Putamen (tissue), 1 donor: ENCODE data around the gene PHEX.
A peak's percentile ranks its signal among the peaks of the same experiment; 100 is the strongest.

Experiments used
- DNase-seq: peaks from one replicate; pipeline ENCODE4 v3.0.0-alpha.2; 2016; ENCODE audit warnings: low spot score

PHEX gene

DNA sequence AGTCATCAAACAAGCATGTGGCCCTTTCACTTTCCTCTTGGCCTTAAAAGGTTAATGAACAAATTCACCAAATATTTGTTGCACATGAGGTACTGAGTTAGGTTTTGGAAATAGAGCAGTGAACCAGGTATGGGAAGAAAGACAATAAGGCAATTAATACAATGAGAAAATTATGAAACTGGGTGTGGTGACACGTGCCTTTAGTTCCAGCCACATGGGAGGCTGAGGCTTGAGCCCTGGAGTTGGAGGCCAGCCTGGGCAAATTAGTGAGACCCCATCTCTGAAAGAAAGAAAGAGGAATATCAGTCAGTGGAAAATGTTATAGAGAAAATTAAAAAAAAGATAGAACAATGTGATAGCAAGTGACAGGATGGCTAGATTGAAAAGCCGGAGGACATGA, 8.1 kb downstream of the PHEX start:
- DNase-seq = no peak

DNA sequence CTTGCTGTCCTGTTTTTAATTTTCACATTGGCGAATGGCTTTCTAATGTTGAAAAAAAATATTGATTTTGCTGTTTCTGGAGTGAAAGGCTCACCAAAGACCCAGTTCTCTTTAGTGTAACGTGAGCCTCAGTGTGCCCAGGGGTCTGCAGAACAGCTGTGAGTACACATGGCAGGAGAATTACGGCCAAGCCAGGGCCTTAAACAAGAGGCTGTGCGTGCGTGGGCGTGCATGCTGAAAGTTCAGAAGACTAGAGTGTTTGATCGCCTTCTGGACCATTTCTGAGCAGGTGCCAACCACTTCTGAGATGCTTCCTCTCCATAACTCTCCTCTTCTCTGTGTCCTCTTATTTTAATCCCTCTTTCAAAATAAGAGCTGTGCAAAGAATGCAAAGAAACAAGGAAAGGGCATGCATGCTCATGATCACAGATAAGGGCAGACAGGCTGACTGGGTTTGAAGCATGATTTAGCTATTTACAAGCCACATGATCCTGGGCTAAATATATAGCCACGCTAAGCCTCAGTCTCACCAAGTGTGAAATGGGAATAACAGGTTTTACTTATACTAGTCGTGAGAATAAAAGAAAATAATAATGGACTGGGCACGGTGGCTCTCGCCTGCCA, 9.9 kb downstream of the PHEX start:
- no peak for DNase-seq

DNA sequence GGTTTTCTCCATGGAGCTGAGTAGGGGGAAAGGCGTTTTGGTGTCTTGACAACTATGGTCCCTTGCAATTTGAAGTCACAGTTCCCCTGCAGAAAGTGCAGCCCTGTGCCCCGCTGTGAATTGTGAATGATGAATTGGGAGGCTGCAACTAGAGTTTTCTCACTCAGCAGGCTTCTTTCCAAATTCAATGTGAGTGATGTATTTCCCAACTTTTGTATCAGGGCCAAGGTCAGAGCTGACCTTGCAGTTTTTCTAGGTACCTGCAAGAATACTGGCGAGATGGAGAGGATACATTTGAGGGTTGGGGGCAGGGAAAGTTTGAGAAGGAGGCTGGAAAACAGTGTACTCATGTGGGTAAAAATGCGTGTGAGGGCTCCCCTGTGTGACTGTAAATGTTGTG, 11.7 kb downstream of the PHEX start:
- no peak for DNase-seq

DNA sequence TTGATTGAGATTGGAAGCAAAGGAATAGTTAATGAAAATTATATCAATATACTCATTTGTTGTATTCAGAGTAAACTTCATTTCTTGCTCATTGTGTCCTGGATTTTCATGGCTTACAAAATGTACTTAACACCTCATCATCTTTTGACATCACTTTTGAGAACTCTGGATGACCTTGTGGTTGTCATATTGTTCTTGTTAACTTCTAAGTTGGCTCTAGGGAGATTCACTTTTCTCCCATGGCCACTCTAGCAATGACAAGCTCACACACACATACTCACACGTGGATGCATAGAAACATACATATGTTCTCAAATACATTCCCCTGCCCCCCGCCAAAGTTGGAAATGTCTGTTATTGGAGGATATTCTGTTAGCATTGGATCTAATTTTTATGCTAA, 15.3 kb downstream of the PHEX start:
- DNase-seq = no peak

DNA sequence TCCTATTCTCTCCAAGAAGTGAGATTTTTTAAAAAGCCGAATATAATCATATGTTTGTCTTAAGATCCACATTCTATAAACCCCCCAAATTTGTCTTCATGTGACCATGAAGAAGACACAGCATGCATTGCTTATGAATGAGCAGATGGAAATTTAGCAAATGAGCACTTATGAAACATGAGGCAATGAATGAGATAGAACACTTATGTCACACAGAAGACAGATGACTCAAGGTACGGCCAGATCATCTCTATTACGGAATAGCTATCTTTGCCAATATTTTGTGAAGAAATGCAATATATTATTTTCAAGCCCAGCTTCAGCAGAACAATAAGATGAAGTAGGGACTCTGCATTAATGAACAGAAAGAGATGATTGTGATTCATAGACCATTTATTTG, 21.4 kb downstream of the PHEX start:
- DNase-seq = no peak

DNA sequence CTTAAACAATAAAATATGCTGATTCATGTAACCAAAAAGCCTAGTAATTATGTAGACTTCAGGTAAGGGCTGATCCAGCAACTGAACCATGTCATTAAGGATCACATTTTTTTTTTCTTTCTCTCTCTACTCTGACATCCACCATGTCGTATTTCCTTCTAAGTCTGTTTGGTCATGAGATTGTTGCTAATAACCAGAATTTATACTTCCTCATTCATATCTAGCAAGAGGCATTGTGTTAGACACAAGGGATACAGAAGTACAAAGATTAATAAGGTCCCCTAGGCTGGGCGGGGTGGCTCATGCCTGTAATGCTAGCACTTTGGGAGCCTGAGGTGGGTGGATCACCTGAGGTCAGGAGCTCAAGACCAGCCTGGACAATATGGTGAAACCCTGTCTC, 24.1 kb downstream of the PHEX start:
- DNase-seq = no peak

DNA sequence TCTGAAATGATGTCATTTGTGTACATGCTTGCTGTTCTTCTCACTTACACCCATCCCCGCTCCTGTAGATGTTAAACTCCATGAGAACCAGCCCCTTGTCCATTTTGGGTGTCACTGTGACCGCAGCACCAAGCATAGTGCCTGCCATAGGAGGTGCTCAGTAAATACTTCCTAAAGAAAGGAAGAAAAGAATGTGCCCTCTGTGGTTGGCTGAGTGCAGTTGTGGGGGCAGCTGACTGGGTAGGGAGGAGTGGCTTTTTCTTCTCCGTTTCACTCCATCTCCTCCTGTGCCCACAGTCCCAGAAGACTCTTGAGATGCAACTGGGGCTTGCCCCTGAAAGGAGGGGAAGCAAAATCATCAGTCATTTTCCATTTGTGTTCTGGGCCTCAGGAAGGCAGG, 25.5 kb downstream of the PHEX start:
- no peak for DNase-seq

DNA sequence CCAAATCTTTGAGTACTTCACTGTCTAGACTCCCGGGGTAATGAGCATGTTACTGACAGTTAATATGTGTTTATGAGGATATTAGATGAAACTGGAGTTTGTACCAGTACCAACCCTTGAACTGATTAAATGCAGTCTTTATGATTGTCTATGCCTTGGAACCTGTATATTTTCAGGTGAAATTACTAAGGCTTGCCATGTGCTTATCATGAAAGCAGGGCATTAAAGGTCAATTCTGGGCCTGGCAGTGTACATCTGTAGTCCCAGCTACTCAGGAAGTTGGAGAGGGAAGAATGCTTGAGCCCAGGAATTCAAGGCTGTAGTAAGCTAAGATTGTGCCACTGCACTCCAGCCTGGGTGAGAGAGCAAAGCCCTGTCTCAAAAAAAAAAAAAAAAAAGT, 27.6 kb downstream of the PHEX start:
- no peak for DNase-seq

DNA sequence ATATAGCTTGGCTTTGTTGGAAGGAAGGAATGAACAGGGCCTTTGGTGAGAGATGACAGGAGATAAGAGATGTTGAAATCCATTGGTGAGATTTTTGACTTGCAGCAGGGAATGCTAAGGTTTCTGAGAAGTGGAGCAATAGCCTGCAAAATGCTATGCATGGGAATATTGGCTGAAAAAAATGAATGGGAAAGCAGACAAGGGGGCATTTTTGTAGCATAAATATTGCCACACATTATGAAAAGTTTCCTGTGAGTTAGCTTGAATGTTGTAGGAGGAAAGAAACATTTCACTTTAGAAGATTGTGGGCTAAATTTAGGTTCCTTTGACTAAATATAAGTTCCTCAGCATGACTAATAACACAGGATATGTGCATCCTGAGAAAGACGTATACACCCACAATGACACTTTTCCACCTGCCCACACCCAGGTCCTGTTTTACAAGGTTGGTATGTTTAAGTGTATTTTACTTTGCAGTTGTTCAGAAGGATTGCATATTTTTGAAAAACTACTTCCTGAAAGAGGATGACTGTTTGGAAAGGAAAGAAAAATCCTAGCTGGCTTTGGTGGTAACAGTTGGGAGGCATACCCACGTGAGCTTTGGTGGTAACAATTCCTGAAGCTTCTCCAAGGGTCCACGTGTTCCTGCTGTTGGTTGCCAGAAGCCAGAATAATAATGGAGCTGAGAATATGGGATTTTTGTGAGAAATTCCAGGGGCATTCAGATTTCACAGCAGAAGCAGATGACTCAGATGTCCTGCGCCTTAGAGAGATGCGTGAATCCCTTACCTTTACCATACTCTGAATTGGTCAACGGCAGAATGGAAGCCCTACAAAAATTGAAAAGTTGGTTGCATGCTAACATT, 28.5 kb downstream of the PHEX start:
- DNase-seq = peak; percentile 35

DNA sequence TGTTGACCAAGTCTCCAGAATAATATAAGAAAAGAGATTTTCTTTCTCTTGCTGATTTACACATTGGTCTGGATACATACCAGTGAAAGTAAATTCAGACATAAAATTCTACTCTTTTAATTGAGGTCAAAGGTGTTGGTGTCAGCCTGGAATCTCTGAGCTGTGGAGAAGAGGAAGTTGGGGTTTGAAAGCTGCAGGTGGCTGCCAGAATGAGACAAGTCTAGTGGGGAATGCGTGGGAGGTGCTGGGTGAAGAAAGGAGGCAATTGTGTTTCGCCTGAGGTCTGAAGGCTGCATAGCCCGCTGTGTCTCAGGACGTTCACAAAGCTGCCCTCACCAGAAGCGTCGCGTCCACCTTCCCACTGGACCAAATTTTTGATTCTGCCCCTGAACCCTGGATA, 31.2 kb downstream of the PHEX start:
- DNase-seq = no peak

DNA sequence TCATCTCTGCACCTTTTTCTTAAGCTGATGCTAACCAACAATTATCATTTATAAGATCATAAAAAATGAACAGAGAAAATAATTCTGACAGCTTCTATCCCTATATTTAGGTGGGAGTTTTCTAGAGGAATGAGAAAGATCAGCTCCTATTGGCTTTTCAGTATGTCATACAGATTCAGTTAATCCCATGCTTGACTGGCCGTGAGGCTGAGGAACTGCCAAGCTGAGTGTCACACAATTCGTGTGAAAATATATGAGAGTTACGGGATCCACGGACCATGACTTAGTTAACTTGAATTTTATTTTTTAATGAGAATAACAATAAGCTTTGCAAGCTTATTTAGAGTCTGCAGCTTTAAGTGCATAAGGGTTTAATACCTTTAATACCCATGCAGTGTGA, 37.5 kb downstream of the PHEX start:
- no peak for DNase-seq

DNA sequence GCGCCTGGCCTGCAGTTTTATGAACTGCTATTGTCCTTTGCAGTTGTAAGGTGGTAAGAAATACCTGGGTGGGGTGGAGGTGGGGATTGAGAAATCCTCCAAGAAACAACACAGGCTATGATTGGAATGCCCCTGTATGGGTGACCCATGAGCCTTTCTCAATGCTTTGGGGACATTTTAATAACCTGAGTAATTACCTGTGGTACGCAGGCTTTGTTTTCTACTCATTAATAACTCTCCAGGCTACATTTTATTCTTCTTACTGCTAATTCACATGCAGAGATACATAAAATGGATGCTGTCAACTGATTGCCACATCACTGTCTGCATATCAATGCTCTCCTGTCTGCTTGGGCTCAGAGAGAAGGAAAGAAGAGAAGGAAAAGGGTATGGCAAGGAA, 41.8 kb downstream of the PHEX start:
- no peak for DNase-seq

DNA sequence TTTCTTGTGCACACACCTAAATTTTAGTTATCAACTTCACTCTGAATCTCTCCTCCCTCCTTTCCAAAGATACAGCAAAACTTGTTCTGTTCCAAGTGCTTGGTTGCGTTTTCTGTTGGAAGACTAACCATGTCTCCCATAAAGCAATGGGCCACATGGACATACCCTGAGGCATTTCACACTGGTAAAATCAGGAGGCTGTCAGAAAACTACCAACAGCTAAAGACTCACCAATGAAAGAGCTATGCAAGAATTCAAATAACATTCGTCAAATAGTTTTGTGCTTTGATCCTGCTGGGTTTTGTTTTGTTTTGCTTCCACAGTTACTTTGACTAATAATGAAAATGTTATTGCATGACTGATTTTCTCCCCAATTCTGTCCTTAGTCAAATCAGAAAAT, 46.0 kb downstream of the PHEX start:
- no peak for DNase-seq

DNA sequence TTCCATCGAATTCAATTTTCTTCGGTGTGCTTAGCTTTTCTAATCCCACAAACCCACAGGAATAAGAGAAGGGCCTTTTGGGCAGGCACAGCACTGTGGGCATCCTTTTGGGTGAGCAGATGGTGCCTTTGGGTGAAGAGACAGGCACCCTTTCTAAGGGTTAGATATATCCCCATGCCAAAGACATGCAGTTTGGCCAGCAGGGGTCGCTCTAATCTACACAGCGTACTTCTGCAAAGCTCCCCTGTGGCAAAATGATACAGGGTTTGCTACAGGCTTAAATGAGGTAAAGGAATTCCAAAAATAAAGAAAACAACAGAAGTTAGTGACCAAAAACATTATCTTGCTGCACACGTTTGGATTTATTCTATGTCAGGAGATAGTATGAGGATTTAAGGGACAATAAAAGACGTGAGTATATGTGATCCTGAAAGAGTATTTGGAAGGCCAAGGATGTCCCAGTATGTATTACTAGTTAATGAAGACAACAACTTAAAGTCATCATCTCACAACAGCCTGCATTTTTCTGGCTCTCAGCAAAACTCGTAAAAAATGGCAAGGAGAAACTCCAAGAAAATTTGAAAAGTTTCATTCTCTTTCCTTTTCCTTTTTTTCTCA, 49.5 kb downstream of the PHEX start:
- DNase-seq = no peak

DNA sequence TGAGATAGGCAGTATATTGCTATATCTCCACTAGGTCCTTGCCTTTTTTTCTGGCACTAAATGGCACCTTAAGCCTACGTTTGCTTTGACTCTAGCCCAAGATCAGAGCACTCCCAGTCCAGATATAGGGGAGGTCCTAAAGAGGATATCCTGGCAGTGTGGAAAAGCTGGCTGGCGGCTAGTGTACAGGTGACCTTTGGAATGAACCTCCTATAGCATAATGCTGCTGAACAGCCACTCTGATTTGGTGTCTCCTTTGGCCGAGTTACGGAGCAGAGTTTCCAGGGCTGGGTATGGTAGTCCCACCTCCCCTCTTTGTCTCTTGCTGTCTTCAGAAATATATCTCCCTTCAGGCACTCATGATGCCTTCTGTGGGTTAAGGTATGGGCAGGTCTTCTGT, 53.9 kb downstream of the PHEX start:
- no peak for DNase-seq

DNA sequence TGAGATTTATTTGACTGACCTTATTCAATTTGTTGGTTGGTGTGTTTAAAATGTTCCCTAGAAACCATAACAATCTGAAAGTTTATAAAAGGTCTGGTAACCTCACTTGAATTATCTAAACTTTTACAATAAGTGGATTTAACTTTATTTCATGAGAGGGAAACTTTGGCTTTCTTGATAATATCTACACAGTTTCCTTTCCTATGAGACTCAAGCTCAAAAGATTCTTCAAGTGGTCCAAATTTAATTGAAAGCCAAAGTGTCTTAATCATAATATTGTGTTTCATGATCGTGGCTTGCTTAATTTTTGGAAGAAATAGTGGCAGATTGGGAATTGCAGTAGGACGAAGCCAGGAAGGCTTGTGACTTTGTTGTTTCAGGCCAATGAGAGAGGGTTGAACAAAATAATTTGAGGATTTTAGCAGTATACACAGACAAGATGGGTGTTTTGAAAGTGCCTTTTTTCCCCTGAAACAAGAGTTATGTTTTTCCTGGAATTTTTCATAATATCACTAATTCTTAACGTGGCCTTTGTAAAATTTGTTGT, 55.0 kb downstream of the PHEX start:
- no peak for DNase-seq

DNA sequence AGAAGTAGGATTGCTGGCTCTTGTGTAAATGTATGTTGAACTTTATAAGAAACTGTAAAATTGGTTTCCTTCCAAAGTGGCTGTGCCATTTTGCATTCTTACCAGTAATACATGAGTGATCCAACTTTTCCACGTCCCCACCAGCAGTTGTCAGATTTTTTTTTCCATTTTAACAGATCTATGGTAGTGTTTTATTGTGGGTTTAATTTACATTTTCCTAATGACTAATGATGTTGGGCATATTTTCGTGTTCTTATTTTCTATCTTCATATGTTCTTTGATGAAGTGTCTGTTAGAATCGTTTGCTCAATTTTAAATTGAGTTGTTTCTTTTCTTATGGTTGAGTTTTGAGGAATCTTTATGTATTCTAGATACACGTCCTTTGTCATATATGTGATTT, 56.2 kb downstream of the PHEX start:
- DNase-seq = no peak

DNA sequence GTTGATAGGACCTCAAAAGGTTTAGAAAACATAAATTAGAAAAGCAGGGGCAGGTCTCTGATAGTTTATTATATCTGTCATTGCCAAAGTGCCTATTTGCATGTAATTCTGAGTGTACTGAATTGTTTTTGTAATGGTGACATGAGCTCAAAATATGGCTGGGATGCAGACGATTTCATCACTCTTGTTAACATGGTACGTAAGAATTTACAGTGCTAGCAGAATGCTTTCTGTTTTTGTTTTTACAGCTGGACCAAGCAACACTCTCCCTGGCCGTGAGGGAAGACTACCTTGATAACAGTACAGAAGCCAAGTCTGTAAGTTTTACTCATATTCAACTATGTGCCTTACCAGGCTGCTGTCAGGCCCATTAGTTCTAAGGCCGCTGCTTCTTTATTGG, 58.1 kb downstream of the PHEX start:
- DNase-seq = no peak

DNA sequence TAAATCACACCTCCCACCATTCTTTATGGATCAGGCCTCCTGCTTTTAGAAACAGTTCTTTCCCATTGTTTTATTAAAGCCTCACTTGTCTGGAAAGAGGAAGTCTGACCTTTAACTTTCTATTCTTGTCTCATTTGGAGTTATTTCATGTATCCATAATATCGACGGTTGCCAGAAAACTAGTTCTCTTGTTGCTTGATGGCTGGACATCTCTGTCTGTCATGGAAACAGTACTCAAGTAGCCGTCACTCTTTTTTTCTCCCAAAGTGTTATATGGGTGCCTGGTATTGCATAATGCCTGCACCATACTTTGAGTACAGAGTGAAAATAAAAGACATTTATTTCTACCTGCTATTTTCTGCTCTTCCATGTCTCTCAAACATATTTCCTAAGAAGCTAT, 61.4 kb downstream of the PHEX start:
- no peak for DNase-seq

DNA sequence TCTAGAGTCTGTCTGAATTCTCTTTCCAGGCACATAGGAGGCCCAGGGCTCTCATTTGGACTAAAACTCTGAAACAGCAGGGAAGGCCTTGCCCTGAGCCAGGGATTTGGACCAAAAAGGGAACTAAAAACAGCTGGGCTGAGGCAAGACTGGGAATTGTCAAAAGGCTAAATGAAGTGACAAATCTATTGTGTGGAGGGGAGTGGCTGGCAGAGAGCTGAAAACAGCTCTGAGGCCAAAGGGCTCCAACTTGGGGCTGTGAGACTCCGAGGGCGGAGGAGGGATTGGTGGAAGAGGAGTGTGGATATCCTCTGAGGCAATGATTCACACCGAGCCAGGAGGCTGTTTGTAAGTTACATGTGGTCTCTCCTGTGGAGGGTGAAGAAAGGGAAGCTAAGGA, 63.2 kb downstream of the PHEX start:
- no peak for DNase-seq

DNA sequence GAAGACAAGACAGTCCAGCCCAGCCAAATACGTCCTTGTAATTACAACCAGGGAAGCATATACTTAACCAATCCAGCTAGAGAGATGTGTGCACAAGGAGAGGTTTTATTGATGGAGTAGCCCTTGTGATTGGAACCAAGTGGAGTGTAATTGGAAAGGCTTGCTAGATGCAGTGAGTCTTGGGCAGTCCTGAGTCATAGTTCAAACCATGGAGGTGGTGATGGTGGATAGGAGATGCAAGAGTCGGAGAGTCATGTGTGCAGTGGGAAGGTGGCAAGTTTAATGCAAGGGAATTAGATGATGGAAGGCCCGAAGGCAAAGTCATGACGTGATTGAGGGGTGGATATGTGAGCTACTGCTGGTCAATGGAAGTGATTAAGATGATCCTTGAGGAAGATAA, 63.7 kb downstream of the PHEX start:
- DNase-seq = no peak

DNA sequence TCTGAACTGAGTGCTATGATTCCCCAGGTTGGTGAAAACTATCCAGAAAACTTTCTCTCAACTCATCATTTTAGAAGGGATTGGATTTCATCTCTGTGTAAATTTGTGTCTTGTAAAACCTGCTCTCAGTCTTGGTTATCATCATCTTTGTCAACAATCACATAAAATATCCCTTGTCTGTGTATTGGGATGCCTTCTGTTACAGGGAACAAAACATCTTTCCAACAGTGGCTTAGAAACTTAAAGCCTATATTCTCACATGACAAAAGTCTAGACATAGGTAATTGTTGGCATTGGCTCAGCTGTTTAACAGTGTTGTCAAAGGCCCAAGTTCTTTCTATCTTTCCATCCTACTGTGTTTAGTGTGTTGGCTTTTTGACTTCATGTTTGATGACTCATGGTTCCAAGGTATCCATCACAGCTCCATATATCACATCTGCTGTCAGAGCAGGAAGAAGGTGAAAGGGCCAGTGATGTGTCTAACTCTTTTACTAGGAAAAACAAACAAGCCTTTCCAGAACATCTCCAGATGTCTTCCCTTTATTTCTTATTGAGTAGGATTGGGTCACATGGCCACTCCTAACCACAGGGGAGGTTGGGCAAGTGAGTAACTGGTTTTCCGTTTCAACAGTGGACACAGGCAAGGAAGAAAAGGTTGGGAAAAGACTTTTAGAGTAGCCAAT, 65.0 kb downstream of the PHEX start:
- no peak for DNase-seq

DNA sequence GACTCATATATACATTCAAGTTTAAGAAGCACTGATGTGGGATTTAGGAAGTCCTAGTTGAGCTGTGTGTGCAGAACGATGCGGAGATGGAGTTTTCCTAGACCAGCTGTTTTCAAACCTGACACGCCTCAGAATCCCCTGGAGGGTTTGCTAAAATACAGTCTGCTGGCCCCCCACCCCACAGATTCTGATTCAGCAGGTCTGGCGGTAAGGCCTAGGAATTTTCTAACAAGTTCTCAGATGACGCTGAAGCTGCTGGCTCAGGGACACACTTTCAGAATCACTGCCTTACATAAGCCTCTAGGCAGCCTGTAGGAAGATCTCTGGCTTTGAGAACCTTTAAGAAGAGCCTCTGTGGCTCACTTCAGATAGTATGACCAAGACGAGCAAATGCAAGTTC, 73.1 kb downstream of the PHEX start:
- no peak for DNase-seq
